ENCODE results near the gene EFCAB8.

- TF ChIP-seq, protein P1, sequence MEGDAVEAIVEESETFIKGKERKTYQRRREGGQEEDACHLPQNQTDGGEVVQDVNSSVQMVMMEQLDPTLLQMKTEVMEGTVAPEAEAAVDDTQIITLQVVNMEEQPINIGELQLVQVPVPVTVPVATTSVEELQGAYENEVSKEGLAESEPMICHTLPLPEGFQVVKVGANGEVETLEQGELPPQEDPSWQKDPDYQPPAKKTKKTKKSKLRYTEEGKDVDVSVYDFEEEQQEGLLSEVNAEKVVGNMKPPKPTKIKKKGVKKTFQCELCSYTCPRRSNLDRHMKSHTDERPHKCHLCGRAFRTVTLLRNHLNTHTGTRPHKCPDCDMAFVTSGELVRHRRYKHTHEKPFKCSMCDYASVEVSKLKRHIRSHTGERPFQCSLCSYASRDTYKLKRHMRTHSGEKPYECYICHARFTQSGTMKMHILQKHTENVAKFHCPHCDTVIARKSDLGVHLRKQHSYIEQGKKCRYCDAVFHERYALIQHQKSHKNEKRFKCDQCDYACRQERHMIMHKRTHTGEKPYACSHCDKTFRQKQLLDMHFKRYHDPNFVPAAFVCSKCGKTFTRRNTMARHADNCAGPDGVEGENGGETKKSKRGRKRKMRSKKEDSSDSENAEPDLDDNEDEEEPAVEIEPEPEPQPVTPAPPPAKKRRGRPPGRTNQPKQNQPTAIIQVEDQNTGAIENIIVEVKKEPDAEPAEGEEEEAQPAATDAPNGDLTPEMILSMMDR (IDR thresholded peaks at IDR 0.05): no peak
- TF ChIP-seq POLR2A (IDR thresholded peaks at IDR 0.05): no peak
Measured at GRCh38 chr20:32987044-32987825, 128.5 kb downstream of the EFCAB8 start.

All from heart left ventricle (tissue), 13 donors.